K562 (cell line): ENCODE results near the gene MAMDC2. TPM values are rescaled to one million over a fixed set of nuclear protein-coding genes. Genes with fewer than 3 reads are reported as not detected.

Experiments
- ARID1B ChIP-seq: fragments of 450-650 bp; IDR thresholded peaks from 2 replicates; pipeline ENCODE4 v1.6.1; 2016; ENCODE audit warnings: antibody characterized with exemption, mild to moderate bottlenecking, inconsistent platforms
- CCNT2 ChIP-seq: IDR thresholded peaks from 2 replicates; pipeline ENCODE4 v1.6.1; 2011; ENCODE audit warnings: borderline replicate concordance, low read depth, mild to moderate bottlenecking, moderate library complexity, mixed read lengths, low read length; ENCODE audit not compliant: insufficient read length; ENCODE audit errors: extremely low read depth
- GABPB2 ChIP-seq: fragments of 250-450 bp; sonication (Bioruptor Pico); conservative IDR thresholded peaks from 2 replicates; pipeline ENCODE4 v1.5.1; 2021; ENCODE audit warnings: mild to moderate bottlenecking
- HBP1 ChIP-seq: fragments of 450-650 bp; formaldehyde crosslinking; IDR thresholded peaks from 2 replicates; pipeline ENCODE4 v1.4.0; 2022; ENCODE audit warnings: missing genetic modification characterization
- ILF3 ChIP-seq: fragments of 450-650 bp; IDR thresholded peaks from 2 replicates; pipeline ENCODE4 v1.6.1; 2018; ENCODE audit warnings: antibody characterized with exemption, mild to moderate bottlenecking, moderate library complexity, borderline replicate concordance
- MXD1 ChIP-seq: fragments of 250-450 bp; sonication (Bioruptor Pico); IDR thresholded peaks from 2 replicates; pipeline ENCODE4 v1.8.0; 2021; ENCODE audit warnings: borderline replicate concordance, mild to moderate bottlenecking, moderate library complexity; ENCODE audit not compliant: poor library complexity, severe bottlenecking
- NUFIP1 ChIP-seq: fragments of 450-650 bp; IDR thresholded peaks from 2 replicates; pipeline ENCODE4 v1.6.1; 2018; ENCODE audit not compliant: partially characterized antibody
- POLR2A ChIP-seq: fragments of 450-650 bp; conservative IDR thresholded peaks from 2 replicates; pipeline ENCODE4 v1.6.1; 2016
- PPARD ChIP-seq: fragments of 250-450 bp; sonication (Bioruptor Pico); IDR thresholded peaks from 2 replicates; pipeline ENCODE4 v1.8.0; 2022; ENCODE audit warnings: inconsistent platforms, mild to moderate bottlenecking, moderate library complexity
- RNF2 ChIP-seq: sonication (generic); IDR thresholded peaks from 2 replicates; pipeline ENCODE4 v1.6.1; 2016
- SFPQ ChIP-seq: fragments of 200-400 bp; formaldehyde crosslinking; IDR thresholded peaks from 2 replicates; pipeline ENCODE4 v1.6.1; 2017; ENCODE audit warnings: mild to moderate bottlenecking, low read depth, low read length, moderate library complexity
- SIRT6 ChIP-seq: IDR thresholded peaks from one replicate; pipeline ENCODE4 v1.6.1; 2012; ENCODE audit warnings: low read depth, mild to moderate bottlenecking, control low read depth, inconsistent platforms, low read length, moderate library complexity
- SMARCC2 ChIP-seq: fragments of 450-650 bp; IDR thresholded peaks from 2 replicates; pipeline ENCODE4 v1.6.1; 2017; ENCODE audit warnings: antibody characterized with exemption, moderate library complexity, mild to moderate bottlenecking, low read depth
- SMARCE1 ChIP-seq: fragments of 450-650 bp; IDR thresholded peaks from 2 replicates; pipeline ENCODE4 v1.7.1; 2016; ENCODE audit warnings: mild to moderate bottlenecking
- SP1 ChIP-seq: sonication (generic); formaldehyde crosslinking; IDR thresholded peaks from 2 replicates; pipeline ENCODE4 v1.8.1; 2022; ENCODE audit warnings: mild to moderate bottlenecking, missing genetic modification reagents
- VEZF1 ChIP-seq: fragments of 200-800 bp; sonication (Bioruptor generic); IDR thresholded peaks from 2 replicates; pipeline ENCODE4 v1.6.1; 2017; ENCODE audit warnings: missing genetic modification characterization, missing compliant biosample characterization
- ZBTB43 ChIP-seq: sonication (generic); formaldehyde crosslinking; IDR thresholded peaks from 2 replicates; pipeline ENCODE4 v1.8.0; 2023; ENCODE audit warnings: mild to moderate bottlenecking, missing genetic modification reagents
- ZNF280B ChIP-seq: fragments of 250-450 bp; sonication (Bioruptor Pico); IDR thresholded peaks from 2 replicates; pipeline ENCODE4 v1.5.1; 2021; ENCODE audit warnings: mild to moderate bottlenecking
- polyA plus RNA-seq, 8 experiments: library from polyadenylated mRNA; depleted of rRNA in 4 of 8; stranded (reverse) in 5 of 8; unstranded in 3 of 8; fragments of >200 nt; fragmentation: Nextera tagmentation in 2 of 8; fragmentation: Illumina TruSeq in 1 of 8; extraction: Ambion mirVana in 2 of 8; extraction: Trizol in 1 of 8; gene quantifications; 2 replicates each; pipeline versions ENCODE4 v1.2.1 to v1.2.3, GENCODE V29; 2011 to 2014; ENCODE audit warnings: inconsistent platforms in 1 of 8, missing spikeins in 1 of 8
- total RNA-seq, 7 experiments: library from RNA; depleted of rRNA in 6 of 7; stranded (reverse); fragments of >200 nt in 6 of 7; fragmentation: Illumina TruSeq in 2 of 7; extraction: Trizol in 2 of 7; gene quantifications; 2 replicates each; pipeline versions ENCODE4 v1.2.1 to v1.2.3, GENCODE V29; 2011 to 2021; ENCODE audit warnings: low replicate concordance in 1 of 7

MAMDC2 gene
- total and polyA plus RNA-seq, 9 of the 15 experiments (the other 6 are each of a cell fraction or from before 2014, with no cell fraction given) = 0.01 to 0.03 TPM; not detected in 7

GRCh38 chr9:70256123-70256551 is 212.5 kb downstream of the MAMDC2 start (continued):
- TF ChIP-seq MXD1 (CRISPR knock-in tag) = no peak
- no peak for TF ChIP-seq CCNT2
- TF ChIP-seq POLR2A = no peak
- no peak for TF ChIP-seq RNF2
- no peak; the same call in 1 of the 2 replicates for TF ChIP-seq ILF3
- no peak for TF ChIP-seq HBP1 (CRISPR knock-in tag)
- peak; percentile 87 for TF ChIP-seq ARID1B
- no peak for TF ChIP-seq SFPQ
- TF ChIP-seq ZBTB43 (CRISPR knock-in tag) = no peak
- TF ChIP-seq SP1 (CRISPR knock-in tag) = no peak
- TF ChIP-seq GABPB2 (CRISPR knock-in tag) = no peak
- TF ChIP-seq SMARCC2 = 0 out of 2 replicates have a peak, but pooled peaks have one; percentile 46
- TF ChIP-seq SIRT6 = no peak
- no peak for TF ChIP-seq VEZF1
- TF ChIP-seq ZNF280B (CRISPR knock-in tag) = no peak
- no peak for TF ChIP-seq PPARD (CRISPR knock-in tag)
- no peak for TF ChIP-seq NUFIP1
- TF ChIP-seq SMARCE1 = peak; percentile 30; the same call in 1 of the 2 replicates
